Activated CD8-positive, alpha-beta memory T cell treated with anti-CD3 and anti-CD28 coated beads, Interleukin-2, amount 50 U/mL, for 1 hour (primary cell): ENCODE results near the gene MRPL22.
"Not testable (repeated sequence)": the region's sequence is repeated elsewhere in the genome, so short reads cannot be mapped to it uniquely, and the experiment has no call there.

Source experiments
- DNase-seq: peaks from one replicate; pipeline ENCODE4 v3.0.0-alpha.2; 2020; ENCODE audit errors: extremely low read depth

The MRPL22 gene

DNA sequence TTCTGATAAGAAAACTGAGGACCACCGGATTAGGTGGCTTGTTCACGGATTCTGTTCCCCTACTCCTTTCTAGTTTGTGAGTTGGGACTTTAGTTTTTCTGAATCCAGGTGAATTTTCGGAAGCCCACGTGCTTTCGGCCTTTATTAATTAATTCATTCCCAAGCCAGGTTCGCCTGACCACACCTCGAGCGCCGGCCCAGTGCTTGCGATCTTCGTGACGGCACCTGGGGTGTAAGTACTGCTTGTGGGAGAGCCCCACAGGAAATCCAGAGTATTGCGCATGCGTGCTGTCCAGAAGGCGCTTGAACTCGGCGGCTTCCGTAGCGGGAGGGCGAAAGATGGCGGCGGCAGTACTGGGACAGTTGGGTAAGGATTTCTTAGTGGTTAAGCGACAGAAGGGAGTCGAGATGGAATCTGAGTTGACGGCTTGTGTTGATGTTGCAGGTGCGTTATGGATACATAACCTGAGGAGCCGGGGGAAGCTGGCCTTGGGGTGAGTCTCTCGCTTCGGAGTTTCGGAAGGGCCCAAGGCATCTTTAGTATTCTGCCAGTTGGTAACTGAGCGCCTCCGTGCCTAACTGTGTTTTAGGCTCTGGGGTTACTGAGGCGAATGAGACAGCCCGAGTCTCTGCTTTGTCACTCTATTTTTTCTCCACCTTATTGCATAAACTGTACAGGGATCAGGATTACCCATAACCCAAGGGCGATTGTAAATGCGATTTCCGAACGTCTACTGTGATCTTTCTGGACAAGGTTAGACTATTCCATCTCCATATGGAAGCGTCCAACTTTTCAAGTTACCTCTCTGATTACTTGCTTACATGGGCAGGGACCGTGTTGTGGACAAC is at the start of gene MRPL22:
Gene MRPL22 (plus strand): TSS at position 302 of the 849 bp plus-strand sequence. CDS start 38 bp downstream, at position 340.
- peak; percentile 93 for DNase-seq

GRCh38 chr5:154892369-154892771 is 48.5 kb upstream of the MRPL22 start:
- DNase-seq = no peak

GRCh38 chr5:154893381-154893780 is 47.5 kb upstream of the MRPL22 start:
- no peak for DNase-seq

- DNase-seq = no peak
Observed at GRCh38 chr5:154895606-154896561, 45.0 kb upstream of the MRPL22 start.

- DNase-seq = no peak
Observed at GRCh38 chr5:154896562-154897165, 44.2 kb upstream of the MRPL22 start.

DNA sequence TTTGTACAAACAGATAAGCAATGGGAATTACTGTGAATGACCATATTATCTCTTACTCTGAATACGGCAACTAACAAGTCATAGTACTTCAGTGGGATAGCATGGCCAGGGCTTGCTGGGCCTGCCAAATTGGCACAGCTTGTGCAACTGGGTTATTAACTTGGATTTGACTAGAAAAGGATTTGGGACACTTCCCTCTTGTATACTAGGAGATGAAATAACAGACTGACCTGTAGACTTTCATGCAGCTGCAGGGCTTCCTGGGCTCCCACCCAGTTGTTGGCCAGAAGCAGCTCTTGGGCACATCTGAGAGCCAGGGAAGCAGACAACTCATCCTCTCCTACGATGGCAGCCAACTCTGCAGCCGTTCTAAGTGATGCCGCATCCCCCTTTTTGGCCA is 42.7 kb upstream of the MRPL22 start:
- no peak for DNase-seq

DNA sequence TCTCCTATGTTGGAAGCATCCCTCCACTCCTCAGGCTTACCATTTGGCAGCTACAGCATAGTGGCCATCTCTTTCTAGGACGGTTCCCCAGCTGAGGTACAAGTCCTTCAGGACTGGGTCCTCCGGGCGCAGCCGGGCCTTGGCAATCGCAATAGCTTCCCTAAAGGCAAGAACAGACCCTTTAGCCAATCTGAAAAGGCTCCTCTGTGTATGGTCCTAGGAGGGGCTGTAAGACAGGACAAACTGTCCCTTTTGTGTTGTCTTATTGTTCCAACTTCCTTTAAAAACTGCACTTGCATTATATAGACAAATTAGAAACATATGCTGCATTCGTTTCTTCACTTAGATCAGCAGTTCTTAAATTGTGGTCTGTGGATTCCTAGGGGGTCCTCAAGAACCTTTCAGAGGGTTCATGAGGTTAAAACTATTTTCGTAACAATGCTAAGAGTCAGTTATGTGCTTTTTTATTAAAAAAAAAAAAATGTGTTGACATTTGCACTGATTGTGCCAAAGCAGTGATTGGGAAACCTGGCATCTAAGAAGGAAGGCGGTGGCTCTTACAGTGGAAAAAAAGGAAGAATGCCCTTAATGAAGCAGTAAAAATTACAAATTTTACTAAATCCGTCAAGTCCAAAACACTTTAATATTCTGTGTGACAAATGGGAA is 41.6 kb upstream of the MRPL22 start:
- DNase-seq = no peak

DNA sequence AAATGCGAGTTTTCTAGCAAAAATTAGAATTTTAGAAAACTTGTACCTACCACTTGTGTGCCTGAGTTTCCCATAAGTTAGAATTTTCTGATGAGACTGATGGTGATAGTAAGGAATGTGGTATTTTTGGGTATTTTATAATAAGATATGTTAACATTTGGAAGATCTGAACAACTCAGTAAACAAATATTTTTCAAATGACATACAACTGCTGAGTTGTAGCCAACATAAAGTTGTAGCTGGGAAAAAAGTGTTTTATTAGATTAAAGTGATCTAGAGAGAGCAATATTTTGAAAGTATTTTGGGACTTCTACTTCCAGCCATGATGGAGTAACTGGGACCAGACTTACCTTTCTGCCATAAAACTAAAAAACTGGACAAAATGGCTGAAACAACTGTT is 40.8 kb upstream of the MRPL22 start:
- DNase-seq = no peak

DNA sequence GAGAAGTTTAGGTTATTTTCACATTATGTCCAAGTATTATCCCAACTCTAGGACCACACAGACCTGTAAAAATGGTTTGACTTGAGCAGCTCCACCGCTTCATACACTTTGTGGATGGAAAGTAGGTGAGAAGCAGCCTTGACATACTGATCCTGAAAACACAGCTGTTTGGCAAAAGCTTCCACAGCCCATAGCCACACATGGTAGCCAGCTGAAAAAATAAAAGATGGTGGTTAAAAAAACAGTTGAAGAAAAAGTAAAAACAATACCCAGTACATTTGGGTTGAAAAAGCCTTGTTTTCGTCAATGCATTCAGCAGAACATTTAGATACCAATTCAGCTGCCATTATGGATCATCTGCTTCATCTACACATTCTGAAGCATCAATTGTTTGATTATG is 39.6 kb upstream of the MRPL22 start:
- DNase-seq = no peak

DNA sequence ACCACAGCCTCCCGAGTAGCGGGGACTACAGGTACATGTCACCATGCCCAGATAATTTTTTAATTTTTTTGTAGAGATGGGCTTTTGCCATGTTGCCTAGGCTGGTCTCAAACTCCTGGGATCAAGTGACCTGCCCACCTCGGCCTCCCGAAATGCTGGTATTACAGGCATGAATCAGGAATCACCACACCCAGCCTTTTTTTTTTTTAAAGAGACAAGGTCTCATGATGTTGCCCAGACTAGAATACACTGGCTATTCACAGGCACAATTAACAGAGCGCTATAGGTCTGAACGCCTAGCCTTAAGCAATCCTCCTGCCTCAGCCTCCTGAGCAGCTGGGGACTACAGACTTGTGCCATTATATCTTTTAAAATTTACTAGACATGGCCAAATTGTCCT is 39.0 kb upstream of the MRPL22 start:
- no peak for DNase-seq

DNA sequence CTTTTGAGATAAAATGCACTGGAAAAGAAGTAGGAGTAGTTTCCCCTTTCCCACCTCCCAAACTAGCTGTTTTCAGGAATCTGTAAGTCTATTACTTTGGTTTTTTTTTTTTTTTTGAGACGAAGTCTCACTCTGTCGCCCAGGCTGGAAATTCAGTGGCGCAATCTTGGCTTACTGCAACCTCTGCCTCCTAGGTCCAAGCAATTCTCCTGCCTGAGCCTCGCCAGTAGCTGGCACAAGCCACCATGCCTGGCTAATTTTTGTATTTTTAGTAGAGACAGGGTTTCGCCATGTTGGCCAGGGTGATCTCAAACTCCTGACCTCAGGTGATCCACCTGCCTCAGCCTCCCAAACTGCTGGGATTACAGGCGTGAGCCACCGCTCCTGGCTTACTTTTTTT is 35.3 kb upstream of the MRPL22 start:
- DNase-seq = not testable (repeated sequence)

GRCh38 chr5:154916874-154917273 is 24.0 kb upstream of the MRPL22 start:
- no peak for DNase-seq

DNA sequence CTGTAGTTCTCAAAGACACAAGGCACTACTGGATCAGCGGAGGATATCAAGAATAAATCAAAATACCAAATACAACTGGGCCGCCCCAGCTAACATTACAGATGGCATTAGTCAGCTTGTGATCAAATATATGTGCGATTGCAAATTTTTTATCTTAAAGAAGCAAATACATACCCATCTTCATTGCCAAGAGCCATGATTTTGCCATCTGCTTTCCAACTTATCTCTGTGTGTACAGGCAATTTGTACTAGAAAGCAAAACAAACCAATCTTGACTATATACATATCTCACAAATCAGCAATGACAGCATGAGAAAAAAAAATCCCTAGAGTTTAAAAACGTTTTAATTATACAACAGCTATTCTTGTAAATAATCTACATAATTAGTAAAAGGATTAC is 23.1 kb upstream of the MRPL22 start:
- DNase-seq = no peak

DNA sequence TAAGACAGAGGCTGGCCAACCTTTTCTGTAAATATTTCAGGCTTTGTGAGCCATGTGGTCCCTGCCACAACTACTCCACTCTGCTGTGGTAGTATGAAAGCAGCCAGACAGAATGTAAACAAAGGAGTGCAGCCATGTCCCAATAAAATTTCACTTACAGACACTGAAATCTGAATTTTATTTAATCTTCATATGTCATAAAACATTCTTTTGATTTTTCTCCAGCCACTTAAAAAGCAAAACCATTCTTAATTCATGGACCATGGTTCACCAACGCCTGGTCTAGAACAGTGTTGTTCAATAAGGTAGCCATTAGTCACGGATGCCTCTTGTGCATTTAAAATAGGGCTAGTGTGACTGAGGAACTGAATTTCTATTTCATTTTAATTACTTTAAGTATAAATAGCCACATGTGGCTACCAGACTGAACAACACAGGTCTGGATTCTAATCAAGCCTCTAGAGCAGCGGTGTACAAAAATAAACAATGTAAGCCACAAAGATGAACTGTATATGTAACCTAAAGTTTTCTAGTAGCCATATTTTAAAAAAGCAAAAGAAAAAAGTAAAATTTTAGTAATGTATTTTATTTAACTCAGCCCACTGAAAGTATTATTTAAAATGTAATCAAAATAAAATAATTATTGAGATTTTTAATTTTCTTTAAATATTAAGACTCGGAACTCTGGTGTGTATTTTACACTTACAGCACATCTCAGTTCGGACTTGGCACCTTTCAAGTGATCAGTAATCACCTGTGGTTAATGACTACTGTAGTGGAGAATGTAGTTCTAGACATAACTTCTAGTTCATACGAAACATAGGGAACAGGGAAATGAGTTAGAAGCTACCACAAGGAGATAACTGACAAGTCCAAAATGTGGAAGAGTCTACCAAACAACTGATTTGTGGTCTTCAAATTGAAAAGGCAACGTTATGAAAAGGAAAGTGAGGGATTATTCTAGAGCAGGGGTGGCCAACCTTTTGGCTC is 17.1 kb upstream of the MRPL22 start:
- DNase-seq = no peak

DNA sequence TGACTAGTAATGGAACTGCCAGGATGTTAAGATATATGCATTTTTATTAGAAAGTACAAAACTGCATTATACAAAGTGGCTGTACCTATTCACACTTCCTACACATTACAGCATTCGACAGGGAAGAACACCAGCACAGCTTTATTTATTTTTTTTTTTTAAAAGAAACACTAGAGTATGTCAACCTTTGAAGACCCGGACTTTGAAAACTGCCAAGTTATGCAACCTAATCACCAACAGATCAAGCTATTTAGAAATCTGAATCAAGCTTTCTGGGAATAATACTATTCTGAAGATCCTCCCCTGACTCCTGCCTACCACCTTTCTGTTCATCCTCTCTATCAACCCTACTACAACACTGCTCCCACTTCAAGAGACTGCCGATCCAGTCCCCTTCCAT is 7.3 kb upstream of the MRPL22 start:
- DNase-seq = no peak

DNA sequence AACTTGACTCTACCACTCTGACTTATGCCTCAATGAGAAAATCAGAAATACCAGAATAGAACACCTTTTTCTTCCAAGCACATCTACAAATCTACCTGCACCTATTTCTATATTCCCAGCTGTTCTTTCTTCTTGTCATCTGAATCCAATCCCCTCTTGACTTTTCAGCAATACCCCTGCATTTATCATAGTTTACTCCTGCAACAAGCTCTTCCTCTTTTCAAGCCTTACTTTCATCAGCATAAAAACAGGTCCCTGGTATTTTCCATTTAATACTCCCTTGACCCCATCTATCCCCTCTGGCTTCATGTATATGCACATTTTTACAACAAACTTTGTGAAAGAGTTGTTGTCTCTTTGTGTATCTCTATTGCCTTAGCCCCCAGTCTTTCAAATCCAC is 6.0 kb upstream of the MRPL22 start:
- no peak for DNase-seq

DNA sequence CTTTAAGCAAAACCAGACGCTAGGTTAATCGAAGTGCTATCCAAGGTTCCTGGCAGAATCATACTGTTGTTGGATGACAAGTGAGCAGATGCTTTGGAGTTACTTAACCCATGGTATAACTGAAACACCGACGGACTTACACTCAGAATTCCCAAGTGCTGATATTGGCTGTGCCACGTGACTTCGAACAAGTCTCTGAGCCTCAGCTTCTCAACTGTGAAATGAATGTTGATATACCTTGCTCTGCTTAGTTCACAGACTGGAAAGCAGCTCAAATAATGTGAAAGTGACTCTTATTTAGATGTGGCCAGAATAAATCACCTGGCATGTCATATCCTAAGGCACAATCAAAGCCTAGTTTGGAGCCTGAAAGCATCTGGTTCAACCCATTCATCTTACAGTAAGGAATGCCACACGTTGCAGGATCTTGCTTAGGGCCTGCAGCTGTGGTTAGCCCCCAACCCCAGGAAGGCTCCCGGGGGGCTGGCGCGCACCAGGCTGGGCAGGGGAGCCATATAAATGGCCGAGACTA is 3.6 kb upstream of the MRPL22 start:
- no peak for DNase-seq

DNA sequence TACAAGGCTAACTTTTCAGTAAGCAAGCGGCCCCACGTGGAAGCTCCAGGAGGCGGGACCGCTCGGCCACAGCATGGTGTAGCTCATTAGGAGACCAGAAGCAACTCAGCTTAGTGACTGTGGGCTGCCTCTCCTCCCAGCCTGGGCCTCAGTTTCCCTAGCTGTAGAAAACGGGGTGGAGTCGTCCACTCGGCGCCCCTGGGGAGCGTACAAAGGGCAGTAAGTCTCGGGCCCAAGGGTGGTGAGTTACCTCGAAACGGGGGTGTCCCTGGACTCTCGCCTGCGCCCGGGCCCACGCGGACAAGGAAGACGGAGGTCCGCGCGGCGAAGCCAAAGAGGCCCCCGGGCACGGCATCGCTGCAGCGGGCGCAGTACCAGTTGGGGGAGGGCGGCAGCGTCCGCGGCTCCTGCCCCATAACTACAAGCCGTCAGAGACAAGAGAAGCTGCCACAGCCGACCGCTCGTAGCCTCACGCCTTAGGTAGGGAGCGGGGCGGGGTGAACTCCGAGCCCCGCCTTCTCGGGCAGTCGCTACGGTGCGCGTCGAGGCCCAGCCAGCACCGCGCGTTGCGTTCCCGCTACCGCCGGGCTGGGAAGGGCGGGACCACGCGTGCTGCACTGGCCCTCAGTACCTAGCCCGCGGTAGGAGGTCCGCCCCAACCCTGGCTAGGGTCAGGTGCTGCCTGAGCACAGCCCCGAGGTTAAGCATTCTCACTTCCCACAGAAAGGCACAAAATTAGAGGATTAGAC is 3.0 kb upstream of the MRPL22 start, which contains the start of gene GEMIN5:
Gene GEMIN5 (minus strand): TSS at position 494 of the 749 bp plus-strand sequence. CDS start 78 bp downstream, at position 416.
- DNase-seq = peak; percentile 39

- DNase-seq = not testable (repeated sequence)
Observed at GRCh38 chr5:154939387-154939786, 1.5 kb upstream of the MRPL22 start.
